ENCODE data around the gene HLA-DRB1.
"Not testable (repeated sequence)": the region's sequence is repeated elsewhere in the genome, so short reads cannot be mapped to it uniquely, and the experiment has no call there.

Gene HLA-DRB1

DNA sequence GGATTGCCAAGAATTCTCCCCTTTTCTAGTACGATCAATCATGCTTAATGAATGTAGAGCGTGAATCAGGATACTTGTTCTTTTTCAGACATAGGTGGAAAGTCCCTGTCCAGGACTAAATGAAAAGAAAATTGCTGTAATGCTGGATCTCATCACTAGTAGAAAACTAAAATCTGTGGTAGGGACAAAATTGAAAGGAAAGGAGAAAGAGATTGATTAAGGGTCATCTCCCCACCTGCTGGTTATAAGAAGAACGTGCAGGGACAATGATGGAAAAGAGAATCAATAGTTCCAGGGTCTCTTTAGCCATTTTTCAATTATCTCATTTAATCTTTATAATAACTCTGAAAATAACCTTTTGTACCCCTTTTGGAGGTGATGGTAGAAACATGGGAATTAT is 18.7 kb upstream of the HLA-DRB1 start:
- DNase-seq: no peak

DNA sequence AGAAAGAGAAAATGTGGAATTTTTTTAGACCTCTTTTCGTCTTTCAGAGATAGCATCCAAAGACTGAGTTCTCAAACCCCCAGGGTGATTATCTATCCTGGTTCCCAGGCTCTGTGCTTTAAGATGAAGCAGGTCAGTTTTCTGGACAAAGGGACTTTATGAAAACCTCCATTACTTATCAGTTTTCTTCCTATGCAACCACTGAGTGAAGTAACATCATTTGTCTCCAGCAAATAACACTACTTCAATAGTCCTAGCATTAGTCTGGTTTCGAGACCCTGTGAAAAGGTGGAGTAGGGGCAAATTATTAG is 18.3 kb upstream of the HLA-DRB1 start:
- DNase-seq: no peak

DNA sequence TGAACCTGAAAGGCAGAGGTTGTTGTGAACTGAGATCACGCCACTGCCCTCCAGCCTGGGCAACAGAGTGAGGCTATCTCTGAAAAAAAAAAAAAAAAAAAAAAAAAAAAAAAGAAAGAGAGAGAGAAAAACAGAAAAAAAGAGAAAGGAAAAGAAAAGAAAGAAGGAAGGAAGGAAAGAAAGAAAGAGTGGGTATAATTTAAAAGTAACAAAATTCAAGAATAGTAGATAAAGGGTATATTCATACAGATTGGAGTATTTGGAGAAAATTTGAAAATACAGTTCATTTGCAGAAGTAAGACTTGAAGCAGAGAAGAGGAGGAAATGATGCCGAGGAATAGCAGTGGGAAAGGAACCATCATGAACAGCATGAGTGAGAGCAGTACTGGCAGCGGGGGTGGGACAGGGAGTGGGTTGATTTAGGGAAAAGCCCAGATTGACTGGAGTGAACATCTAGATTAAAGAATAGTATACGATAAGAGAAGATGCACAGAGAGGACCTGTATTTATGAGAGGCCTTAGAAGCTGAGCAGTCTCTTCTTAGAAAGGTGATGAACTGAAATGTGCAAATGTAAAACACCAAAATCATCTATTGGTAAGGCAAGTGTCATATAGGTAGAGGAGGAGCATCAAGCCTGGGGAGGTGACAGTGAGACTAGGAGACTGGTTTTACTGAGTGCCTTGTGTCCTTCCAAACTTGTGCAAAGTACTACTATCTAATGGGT is 17.8 kb upstream of the HLA-DRB1 start:
- peak; percentile 86 for DNase-seq

DNA sequence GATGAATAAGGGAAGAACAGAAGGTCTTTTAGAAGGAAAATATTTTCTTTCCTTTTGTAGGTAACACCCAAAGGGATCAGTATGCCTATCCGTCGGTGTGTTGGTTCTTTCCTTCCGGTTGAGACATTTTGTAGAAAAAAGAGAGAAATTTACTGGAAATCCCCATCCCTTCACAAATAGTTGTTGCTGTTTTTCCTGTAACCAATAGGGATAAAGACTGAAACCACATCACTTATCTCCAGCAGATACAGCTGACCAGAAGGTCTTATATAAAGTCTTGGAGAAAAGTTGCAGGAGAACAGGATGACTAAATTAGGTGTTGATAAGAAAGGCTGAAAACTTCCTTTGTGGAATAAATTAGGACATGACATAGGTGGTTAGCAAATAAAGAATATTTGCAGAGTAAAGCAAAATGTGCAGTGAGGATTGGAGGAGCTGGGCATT is 14.8 kb upstream of the HLA-DRB1 start:
- DNase-seq: peak; percentile 41

GRCh38 chr6:32603888-32604287 is 14.2 kb upstream of the HLA-DRB1 start:
- DNase-seq: peak; percentile 26

- DNase-seq: no peak
Observed at GRCh38 chr6:32603222-32603621, 13.6 kb upstream of the HLA-DRB1 start.

- peak; percentile 38 for DNase-seq
Observed at GRCh38 chr6:32602383-32602782, 12.7 kb upstream of the HLA-DRB1 start.

DNA sequence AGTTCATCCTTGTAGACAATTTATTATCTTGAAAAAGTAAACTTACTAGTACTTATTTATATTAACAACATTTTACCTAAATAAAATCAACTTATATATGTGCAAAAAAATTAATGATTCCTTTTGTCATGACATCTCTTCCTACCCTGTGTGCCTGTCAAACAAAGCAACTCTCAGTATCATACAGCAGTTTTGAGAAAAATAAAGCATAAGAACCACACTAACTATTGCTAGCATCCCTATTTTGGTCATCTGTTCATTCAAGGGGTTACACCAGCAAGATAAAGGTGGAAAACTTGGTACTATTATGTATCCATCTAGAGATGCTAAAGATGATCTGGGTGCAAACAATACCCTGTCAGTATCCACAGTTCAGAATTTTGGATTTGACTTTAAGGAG is 7.4 kb upstream of the HLA-DRB1 start:
- DNase-seq: no peak

DNA sequence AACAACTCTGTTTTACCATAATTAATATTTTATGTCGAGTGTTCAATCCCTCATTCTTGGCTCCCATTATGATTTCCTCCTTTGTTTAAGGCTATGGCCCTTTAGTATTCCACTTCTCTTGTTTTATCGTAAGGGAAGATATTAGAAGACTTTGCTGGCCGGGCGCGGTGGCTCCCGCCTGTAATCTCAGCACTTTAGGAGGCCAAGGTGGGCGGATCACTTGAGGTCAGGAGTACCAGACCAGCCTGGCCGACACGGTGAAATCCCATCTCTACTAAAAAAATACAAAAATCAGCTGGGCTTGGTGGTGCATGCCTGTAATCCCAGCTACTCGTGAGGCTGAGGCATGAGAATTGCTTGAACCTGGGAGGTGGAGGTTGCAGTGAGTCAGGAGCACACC is 1.1 kb upstream of the HLA-DRB1 start:
- DNase-seq: not testable (repeated sequence)

GRCh38 chr6:32588156-32588555 is 1.5 kb downstream of the HLA-DRB1 start:
- no peak for DNase-seq

DNA sequence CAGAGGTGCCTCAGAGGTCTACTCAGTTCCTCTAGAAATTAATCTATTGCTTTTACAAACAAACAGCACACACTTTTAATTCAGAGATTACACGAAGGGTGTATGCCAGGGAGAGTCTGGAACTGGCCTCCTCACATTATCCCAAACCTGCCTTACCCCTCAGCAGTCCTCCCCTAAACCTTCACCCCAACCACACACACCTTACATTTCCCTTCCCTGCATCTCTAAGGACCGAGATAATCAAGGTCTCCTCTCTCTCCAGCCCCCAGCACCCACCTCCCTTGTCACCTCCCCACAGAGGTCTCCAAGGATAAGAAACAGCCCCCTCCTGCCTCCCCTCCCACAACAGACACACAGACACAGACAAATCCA is 6.1 kb downstream of the HLA-DRB1 start:
- no peak for DNase-seq

GRCh38 chr6:32581315-32582095 is 8.1 kb downstream of the HLA-DRB1 start:
- DNase-seq: no peak

DNA sequence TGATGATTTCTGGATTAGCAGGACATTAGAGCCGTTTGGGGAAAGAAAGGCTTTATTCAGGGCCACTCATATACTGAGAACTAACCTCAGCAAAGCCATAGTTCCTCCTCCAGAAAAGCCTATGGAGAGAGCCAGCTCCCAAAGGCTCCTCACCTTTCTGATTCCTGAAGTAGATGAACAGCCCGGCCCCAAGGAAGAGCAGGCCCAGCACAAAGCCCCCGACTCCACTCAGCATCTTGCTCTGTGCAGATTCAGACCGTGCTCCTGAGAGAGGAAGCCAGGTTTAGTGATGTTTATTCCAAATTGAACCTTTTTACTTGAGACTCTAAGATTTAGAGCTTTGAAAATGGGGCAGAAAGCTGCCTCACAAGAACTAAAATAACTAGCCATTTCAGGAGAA is 9.1 kb downstream of the HLA-DRB1 start:
- no peak for DNase-seq

DNA sequence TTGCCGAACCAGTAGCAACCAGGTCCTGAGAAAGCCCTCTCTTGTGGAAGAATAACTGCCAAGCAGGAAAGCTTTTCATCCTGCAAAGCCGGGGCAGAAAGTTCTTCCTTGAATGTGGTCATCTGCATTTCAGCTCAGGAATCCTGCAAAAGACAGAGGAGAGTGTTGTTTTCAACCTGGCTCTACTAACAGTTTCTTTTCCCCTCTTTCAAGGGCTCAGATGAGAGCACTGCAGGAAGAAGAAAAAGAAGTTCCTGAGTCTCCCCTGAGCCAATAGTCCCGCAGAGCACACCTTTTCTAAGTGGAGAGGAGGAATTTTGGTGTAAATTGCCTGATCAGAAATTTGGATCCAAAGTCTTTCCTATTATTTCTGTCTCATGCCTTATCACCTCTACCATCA is 10.7 kb downstream of the HLA-DRB1 start:
- DNase-seq: no peak

GRCh38 chr6:32577493-32577892 is 12.2 kb downstream of the HLA-DRB1 start:
- DNase-seq: not testable (repeated sequence)

DNA sequence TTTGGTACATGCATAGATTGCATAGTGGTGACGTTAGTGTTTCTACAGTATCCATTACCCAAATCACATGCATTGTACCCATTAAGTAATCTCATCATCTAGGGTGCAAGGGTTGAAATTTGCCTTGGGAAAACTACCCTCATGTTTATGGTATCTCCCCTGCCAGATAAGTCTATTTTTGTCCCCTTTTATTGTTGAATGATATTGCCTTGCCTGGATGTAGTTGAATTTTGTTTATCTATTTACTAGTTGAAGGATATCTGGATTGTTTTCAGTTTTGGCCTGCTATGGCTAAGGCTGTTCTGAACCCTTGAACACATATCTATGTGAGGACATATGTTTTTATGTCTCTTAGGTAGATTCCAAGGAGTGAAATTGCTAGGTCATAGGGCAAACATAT is 13.4 kb downstream of the HLA-DRB1 start:
- no peak for DNase-seq

DNA sequence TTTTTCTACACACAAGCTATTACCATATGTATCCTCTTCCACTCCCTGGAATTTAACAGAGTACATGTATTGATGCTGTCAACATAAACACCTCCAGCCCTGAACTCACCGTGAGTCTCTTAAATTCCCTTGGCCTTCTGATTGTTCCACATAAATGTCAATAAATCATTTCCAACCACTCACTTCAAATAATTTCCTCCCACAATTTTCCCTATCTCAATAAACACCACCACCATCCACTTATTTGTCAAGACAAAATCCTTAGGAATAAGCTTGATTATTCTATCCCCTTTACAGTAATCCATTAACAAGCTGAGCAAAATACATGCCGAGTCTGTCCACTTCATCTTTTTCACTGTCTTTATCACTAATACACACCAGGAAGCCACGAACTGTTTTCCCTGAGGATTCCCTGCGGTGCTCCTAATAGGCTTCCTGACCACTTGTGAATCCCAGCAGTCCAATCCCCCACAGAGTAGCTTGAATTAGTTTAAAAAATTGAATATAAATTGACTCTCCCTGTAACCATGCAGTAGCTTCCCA is 19.2 kb downstream of the HLA-DRB1 start:
- DNase-seq: no peak

DNA sequence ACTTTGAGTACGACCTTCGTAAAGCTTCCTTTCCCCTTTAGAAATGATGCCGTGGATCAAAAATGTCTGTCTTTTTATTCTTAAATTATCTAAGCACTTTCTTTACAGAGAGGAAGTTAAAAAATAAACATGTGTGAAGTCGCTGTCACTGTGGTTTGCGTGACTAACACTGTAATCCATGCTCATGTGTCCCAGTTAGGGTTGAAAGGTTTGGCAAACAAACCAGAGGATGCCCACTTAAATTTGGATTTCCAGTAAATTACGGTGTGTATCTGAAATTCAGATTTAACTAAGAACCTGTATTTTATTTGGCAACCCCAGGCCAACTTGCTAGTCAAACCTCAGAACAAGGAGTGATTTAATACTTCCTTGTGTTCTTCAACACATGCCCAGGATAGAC is 21.1 kb downstream of the HLA-DRB1 start:
- DNase-seq: no peak

DNA sequence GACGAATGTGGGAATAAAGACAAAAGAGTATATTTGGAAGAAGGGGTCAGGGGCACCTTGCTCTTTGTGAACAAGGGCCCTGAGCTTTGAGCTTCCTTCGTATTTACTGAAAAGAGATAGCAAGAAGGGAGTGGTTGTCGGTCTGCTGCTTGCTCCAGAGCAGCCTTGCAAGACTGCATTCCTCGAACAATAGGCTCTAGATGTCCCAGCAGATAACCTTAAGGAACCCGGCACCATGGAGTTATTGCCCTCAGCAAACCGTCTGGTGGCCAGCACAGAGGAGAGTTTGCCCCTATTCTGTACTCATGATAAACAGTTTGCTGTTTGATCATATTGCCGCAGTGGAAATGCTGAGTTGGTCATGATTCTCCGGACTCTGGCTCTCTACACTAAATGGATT is 22.7 kb downstream of the HLA-DRB1 start:
- no peak for DNase-seq

GRCh38 chr6:32565511-32565910 is 24.1 kb downstream of the HLA-DRB1 start:
- no peak for DNase-seq

GRCh38 chr6:32562940-32563339 is 26.7 kb downstream of the HLA-DRB1 start:
- DNase-seq: no peak

DNA sequence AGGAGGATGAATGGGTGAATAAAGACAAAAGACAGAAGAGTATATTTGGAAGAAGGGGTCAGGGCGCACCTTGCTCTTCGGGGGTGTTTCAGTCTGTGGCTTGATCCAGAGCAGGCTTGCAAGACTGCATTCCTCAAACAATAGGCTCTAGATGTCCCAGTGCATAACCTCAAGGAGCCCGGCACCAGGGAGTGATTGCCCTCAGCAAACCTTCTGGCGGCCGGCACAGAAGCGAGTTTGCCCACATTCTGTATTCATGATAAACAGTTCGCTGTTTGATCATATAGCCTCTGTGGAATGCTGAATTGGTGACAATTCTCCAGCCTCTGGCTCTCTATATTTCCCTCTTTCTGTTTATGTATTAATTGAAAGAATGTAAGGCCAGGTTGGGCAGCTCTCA is 29.9 kb downstream of the HLA-DRB1 start:
- no peak for DNase-seq

DNA sequence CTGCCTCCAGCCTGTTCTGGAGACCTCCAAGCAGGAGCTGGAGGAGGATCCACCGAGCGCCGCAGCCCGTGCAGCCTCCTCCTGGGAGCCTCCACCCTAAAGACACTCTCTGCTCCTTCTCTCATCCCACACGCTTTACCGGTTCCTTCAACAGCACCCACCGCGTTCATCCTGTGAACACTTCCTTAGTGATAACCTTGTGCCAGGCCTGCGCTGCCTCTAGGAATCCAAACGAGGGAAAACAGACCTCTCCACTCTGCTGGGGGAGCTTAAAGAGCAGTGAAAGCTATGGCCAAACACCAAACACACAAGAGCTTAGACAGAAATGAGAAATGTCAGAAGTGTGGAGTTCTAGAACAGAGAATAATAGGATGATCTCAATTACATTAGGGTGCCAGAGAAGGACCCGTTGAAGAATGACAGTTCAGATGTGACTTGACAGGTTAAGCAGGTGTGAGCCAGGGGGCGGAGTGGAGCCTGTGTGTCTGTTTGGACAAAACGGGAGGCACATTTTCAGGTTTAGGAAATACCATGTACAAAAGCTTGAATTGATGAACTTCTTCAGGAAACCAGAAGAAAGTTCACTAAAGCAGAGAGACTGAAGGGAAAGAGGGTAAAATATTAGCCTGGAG is 31.1 kb downstream of the HLA-DRB1 start:
- DNase-seq: no peak

All from suppressor macrophage treated with lipopolysaccharide for 4 hours (primary cell).